GM21737 (cell line): Measurements from ENCODE around the gene USP25.
"Not testable (repeated sequence)": the region's sequence is repeated elsewhere in the genome, so short reads cannot be mapped to it uniquely, and the experiment has no call there.

Experiments
- ATAC-seq: cut with Tn5 transposase; IDR thresholded peaks from one replicate; pipeline ENCODE4 v1.9.1; 2021; ENCODE audit warnings: mild to moderate bottlenecking, moderate library complexity; ENCODE audit not compliant: unreplicated experiment

USP25 gene

DNA sequence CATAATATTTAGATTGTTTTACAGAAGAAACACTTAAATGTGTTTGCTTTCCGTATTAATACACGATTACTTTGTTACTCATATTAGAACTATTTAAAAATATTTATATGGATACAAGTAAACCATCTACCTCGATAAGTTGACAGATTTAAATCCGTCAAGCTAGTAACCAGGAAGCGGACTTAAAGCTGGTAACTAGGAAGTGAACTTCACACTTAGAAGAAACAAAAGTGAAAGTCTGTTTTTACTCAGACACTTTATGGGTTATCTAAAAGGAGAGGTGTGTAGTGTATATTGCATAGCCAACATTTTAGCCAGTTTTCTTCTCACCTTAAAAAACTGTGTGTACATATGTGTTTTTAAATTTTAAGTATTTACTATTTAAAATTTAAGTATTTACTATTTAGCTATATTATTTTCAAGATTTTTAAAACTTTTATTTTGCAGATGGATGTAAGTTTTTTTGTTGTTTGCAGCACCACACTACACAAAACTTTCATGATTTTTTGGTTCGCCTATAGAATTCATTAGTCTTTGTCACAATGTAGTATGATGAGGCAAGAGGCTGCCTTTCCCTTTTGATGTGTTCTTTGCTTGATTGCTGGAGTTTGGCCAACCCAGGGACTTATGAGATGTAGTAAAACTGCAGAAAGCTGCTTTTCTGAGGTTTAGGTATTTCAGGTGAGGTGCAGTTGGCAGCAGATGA, 2.7 kb downstream of the USP25 start:
- ATAC-seq, result peak; percentile 56

DNA sequence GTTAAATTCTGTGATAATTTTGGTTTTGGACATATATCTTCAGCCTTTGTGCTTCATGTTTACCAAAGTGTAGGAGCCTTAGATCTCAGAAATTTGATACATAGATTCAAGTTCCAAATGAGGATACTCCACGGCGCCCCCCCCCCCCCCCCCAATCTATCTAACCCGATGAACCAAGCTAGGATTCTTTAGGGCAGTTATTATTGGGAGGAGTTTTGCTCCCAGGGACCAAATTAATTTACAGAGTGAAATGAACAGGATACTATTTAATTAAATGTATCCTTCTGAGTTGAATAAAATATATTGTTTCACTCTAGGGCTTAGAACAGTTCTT, 3.2 kb downstream of the USP25 start:
- no peak for ATAC-seq

DNA sequence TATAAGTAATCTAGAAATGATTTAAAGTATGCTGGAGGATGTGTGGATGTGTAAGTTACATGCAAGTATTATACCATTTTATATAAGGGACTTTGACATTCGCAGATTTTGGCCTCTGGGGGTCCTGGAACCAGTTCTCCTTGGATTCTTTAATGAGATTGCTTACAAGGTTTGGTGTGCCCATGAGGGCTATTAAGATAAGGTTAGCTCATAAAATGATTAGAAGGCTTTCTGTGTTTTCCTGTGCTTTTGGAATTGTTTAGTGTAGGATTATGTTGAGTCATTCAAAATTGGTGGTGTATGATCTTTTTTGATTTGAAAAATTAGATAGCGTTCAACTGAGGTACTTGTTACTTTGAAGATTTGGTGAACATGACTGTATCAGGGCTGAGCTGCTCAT, 5.6 kb downstream of the USP25 start:
- no peak for ATAC-seq

DNA sequence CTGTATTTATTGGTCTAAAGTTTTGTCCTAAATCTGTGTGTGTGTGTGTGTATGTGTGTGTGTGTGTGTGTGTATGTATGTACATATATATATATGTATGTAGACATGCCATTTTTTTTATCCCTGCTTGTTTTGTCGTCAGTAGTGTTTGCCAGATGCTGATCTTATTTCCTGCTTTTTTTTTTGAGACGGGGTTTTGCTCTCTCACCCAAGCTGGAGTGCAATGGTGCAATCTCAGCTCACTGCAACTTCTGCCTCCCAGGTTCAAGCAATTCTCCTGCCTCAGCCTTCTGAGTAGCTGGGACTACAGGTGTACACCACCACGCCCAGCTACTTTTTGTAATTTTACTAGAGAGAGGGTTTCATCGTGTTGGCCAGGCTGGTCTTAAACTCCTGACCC, 6.1 kb downstream of the USP25 start:
- not testable (repeated sequence) for ATAC-seq

DNA sequence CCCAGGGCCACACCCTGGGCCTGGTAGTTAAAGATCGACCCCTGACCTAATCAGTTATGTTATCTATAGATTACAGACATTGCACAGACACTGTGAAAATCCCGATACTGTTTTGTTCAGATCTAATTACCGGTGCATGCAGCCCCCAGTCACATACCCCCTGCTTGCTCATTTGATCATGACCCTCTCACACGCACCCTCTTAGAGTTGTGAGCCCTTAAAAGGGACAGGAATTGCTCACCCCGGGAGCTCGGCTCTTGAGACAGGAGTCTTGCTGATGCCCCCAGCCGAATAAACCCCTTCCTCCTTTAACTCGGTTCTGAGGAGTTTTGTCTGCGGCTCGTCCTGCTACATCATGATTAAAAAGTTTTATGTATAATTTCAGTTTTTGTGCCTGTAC, 9.0 kb downstream of the USP25 start:
- not testable (repeated sequence) for ATAC-seq

DNA sequence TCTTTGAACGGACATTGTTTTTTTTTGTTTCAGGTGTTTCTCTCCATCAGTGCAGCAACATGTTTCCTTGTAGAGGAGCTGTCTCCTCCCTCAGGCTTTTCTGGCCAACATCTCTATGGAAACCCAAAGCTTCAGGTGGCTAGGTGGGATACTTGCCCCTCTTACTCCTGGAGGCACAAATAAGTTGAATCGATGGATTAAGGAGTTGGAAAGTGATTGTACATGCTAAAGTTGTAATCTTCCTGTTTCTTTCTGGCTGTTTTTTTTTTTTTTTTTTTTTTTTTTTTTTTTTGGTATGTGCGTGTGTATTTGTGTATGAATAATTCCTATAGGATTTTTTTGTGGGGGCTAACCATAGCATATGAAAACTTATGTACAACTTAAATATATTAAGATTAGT, 10.6 kb downstream of the USP25 start:
- no peak for ATAC-seq

DNA sequence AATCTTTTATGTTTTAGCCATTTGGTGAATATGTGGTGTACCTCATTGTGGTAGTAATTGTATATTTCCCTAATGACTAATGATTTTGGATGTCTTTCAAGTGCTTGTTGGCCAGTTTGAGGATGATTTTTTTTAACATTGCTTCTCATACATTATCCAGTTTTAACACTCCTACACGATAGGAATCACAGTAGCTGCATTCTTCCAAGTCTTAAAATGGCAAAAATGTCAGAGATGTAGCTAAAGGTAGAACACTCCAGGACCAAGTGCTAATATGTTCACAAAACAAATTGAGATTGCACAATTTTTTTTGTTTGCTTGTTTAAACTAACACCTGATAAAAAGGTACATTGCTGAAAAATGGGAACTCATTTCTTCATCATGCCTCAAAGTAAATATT, 11.7 kb downstream of the USP25 start:
- ATAC-seq, result no peak

DNA sequence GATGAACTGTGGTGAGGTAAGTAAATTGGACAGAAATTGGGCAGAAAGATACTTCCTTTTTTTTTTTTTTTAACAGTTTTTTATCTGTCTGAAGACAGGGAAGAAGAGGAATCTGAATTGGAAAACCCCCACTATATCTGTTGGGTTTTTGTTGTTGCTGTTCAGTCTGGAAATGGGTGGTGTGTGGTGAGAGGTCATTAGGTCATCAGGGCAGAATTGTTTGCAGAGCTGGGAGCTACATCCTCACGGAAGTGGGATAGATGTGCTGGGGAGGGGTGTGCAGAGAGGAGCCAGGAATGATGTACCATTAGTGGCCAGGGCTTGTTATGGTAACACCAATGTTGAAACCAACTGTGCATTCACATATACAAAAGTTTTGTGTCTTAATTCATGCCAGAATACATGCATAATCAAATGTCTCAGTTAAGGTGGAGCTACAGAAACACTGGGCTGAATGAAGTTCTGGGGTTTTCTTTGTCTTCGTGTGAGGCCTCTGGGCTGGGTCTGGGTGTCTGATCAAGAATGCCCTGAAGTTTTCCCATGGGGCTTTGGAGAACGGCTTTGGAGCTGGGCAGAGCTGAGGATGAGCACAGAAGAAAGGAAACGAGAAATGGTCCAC, 12.4 kb downstream of the USP25 start:
- ATAC-seq, result no peak

DNA sequence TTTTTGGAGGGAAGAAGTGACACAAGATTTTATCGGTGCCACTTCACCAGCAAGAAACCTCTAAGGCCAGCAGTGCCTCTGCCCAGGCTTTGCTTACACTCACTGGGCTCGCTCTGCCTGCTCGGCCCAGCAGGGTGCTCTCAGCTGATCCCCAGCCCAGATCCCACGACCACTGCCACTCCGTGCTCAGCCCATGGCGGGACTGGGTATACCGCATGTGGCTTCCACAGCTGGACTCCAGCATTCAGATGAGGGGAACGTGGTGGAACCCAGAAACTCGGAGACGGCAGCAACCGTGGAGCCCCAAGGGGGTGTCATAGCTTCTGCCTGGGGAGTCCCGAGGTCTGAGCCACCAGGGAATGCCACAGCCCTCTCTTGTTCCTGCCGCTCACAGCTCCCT, 12.9 kb downstream of the USP25 start:
- ATAC-seq, result no peak

DNA sequence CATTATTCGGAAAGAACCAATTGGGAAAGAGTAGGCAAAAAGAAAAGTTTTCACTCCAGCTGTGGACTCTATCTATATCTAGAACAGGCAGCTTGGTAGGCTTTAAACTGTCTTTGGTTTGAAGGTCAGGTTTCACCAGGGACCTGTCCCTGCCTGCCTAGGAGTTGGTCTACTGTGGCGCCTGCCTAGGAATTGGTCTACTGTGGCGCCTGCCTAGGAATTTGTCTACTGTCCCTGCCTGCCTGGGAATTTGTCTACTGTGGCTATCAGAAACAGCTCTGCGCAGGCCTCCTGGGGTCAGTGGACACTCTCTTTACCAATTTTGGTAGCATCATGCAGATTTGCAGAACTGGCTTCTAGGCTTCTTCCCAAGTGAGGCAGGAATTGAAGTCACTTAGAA, 13.8 kb downstream of the USP25 start:
- ATAC-seq, result no peak

DNA sequence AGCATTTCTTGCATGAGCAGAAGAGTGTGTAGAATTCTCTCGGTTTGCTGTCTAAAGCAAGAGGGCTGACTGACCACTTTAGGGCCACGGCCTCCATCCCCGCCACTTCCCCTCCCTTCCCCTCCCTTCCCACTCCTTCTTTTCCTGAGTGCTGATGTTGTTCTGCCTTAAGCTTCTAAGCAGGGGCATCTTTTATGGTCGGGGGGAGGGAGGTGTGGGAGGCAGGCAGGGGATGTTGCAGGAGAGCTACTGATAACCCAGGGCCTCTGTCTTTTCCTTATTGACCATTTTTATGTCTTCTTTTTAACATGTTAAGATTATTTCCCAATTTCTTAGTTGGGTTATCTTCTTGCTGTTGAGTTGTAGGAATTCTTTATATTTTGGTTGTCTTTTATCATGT, 15.1 kb downstream of the USP25 start:
- no peak for ATAC-seq

DNA sequence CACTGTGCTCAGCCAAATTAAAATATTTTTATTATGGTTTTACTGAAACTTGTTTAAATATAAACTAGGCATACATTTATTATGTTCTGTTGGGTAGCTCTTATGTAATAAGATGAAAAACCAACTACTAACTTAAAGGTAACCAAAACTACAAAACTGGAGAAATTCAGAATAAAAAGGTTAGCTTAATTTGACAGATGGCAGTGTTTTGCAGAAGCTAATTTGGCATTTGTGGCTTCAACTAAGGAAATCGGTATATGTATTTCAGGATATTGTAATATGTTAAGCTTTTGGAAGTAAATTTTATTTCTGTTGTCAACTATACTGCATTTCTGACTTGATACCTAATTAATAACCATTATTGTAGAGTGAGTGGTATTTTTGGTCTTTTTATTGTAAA, 18.8 kb downstream of the USP25 start:
- no peak for ATAC-seq

DNA sequence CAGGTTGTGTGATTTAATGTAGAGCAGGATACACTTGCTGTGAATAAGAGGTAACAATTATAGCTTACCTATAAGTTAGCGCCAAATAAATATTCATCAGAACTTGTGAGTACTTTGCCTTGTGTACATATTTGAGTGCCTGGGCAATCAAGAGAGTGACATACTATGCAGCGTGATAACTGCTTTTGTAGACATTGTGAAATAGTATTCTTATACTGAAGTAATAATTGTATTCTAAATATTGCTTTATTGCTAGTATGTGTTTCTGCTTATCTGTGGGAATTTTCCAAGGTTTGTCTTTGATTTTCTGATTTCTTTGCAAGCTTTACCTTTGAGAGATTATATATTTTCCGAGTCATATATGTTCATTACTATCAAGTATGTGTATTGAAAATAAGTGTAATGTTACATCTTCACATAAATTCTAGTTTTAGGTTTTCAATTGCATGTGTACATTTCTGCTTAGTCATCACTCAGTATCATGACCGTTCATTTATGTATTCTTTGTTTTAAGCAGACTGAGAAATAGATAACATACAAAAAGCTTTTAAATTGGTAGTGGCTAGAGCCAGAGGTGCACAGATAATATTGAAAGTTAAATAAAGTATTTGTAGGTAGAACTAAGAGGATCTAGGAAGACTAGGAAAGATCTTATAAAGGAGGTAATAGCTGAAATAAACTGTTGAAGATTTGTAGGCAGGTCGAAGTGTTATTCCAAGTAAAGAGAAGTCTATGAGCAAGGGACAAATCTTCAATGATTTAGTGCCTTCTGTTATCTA, 19.5 kb downstream of the USP25 start:
- no peak for ATAC-seq

DNA sequence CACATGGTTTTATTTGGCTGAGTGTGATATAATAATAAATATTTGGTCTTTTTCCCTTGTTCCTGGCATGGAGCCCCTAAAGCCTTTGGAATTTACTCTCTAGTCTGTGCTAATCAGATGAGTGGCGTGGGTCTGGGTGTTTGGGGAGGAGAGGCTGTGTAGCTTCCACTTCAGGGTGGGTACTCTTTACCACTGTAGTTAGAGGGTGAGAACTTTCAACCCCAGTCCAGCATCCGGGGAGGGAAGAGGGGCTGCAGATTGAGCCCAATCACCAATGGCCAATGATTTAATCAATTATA, 20.0 kb downstream of the USP25 start:
- no peak for ATAC-seq

DNA sequence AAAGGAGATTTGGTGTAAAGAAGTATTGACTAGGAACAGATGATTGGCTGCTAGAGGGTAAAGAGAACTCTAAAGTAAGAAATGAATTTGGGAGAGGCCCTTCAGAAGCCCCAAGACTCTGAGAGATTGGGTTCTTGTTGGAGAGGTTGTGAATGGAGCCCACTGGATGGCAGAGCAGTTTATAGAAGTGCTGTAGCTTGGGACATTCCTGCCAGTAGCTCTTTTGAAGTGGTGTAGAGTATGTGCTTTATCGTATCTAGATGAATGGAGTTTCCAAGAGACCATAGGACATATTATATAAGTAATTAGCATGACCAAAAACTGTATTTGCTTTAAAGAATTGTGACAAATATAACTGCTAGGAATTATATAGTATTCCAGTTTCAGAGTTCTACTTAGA, 21.3 kb downstream of the USP25 start:
- ATAC-seq, result no peak

DNA sequence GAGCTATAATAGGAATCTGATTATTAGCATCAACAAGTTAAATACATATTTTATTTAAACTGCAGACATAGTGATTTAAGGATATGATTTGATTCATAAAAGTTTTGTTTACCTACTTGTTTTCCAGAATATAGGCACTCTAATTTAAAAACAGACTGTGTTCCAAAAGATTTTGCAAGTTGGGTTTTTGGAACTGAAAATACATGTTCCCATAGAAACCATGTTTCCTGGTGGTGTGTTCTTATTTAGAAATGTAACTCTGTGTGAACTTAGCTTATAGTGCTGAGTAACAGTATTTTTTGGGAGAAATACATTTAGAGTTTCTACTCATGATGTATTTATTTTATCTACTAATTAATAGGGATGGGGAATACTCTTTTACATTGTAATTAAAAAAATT, 21.8 kb downstream of the USP25 start:
- ATAC-seq, result no peak

DNA sequence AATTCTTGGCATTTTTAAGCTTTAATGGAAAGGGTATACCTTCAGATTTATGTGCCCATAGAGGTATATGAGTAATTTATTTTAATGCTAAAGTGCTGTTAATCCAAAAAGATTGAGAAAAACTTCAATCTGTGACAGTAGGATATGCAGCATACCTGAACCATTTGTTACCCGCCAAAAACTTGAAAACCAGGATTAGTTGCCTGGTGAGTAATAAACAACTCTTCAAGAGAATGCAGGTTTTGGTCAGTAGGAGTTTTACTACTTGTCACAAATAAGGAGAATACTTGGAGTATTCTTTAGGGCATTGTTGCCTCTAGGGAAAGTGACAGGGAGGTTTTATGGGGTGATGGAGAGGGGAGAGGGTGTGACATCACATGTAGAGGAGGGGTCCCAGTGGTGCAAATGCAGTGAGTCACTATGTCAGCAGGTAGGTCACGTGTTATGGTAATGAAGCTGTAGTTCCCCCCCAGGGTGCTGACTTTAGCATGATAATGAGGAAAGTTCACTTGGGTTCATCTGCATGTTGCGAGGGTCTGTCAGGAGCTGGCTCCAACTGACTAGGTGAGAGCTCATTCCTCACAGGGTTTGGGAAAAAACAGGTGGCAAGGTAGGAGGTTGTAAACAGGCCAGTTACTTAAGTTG, 23.1 kb downstream of the USP25 start:
- ATAC-seq, result no peak

DNA sequence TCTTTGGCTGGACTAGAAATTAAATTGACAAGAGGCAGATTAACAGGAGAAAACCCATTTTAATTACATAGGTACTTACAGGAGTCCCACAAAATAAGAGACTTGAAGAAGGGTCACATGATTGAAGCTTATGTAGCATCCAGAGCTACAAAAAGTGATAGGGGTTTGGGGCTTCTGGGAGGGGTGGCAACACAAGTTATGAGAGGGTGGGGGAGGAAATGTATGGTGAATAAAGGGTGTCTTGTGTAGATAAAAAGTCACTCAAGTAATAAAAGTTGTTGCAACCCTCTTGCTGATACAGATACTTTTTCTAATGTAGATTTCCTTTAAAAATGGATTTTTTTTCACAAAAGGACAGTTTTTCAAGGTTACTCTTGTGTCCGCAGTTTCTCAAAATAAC, 24.0 kb downstream of the USP25 start:
- ATAC-seq, result no peak

DNA sequence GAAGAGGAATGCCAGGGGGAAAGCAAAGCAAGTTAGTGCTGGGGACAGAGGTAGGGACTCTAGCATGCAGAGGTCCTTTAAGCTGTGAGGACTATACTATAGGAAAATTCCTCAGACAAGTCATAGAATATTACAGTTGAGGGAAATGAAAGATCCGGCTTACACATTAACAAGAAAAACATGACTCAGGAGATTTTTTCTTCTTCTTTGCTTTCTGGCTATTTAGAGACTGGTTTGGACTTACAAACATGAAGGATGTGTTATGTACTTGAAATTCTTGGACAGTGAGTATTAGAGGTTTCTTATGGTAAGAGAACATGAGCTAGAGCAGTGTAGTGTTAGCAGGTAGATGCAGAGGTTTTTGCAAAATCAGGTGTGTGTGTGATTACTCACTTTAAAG, 24.9 kb downstream of the USP25 start:
- no peak for ATAC-seq

DNA sequence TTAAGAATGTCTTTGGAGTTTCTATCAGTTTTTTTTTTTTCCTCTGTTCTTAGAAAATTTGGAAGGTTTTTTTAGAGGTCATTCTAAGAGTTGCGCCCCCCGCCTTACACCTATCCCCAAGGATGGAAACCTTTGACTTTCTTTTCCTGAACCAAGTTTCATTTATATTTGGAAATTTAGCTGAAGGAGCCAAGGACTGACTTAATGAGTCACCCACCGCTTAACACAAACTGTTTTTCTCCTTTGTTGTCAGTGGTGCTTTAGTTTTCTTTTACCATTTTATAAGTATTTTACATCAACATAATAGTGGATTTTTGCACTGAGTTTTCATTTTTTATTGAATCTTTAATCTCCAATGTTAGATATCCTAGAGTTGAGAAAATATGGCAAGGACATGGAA, 25.3 kb downstream of the USP25 start:
- ATAC-seq, result no peak

DNA sequence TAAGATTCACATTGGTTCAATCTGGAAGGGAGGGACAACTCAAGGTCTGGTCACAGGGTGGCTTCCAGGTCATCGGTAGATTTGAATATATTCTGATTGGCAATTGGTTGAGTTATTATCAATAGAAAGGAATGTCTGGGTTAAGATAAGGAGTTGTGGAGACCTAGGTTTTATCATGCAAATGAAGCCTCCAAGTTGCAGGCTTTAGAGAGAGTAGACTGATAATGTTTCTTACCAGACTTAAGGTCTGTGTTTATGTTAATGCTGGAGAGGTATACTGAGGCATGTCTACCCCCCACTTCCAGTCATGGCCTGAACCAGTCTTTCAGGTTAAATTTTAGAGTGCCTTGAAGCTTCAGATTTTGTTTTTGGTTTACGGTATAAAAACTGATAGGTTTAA, 29.7 kb downstream of the USP25 start:
- no peak for ATAC-seq

DNA sequence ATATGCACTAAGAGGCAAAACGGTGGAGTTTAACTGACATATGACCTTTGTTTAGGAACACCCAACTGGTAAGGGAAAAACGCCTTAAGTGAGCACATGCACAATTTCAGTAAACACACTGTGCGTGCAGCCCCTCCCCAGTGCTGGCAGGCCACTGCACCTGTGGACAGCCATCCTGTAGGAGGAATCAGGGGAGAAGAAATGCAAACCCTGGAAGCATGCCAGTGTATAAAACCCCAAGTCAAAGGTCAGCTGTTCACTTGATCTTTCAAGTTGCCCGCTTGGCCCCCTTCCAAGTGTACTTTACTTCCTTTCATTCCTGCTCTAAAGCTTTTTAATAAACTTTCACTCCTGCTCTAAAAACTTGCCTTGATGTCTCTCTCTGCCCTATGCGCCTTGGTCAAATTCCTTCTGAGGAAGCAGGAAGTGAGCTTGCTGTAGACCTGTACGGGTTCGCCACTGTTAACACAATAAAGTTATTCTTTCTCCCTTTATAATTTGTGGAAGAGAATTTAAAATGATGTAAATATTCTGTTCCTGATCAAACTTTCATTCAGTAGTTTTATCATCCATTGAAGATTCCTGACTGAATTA, 31.8 kb downstream of the USP25 start:
- ATAC-seq, result no peak
